ENCODE measurements around the gene ARHGAP29.

GRCh38 chr1:94239796-94240195, 2.4 kb upstream of the ARHGAP29 start:
- TF ChIP-seq GATA3 (IDR thresholded peaks at IDR 0.05; ENCODE audit: low read depth, low read length) (no peak), GATA2 (IDR thresholded peaks at IDR 0.05; ENCODE audit: low read depth, low read length) (no peak)

Measured in SH-SY5Y (cell line).